Fibroblast of mammary gland (primary cell): ENCODE data around the gene IFI44.

Experiments
- DNase-seq: peaks from one replicate; pipeline ENCODE4 v3.0.0-alpha.2; 2010; ENCODE audit warnings: low read depth
- H3K4me3 ChIP-seq: 2 replicates; pipeline ENCODE4 v1.5.1; 2011; ENCODE audit warnings: low read depth, mild to moderate bottlenecking, low read length, moderate library complexity; ENCODE audit not compliant: control insufficient read depth
- CTCF ChIP-seq: conservative IDR thresholded peaks from 2 replicates; pipeline ENCODE4 v1.5.1; 2011; ENCODE audit warnings: low read depth, low read length, inconsistent platforms; ENCODE audit not compliant: control insufficient read depth, insufficient read depth

The IFI44 gene

GRCh38 chr1:78607944-78608343 is 41.7 kb upstream of the IFI44 start:
- DNase-seq: no peak
- no peak overlapping the region for H3K4me3 ChIP-seq
- no peak for TF ChIP-seq CTCF

DNA sequence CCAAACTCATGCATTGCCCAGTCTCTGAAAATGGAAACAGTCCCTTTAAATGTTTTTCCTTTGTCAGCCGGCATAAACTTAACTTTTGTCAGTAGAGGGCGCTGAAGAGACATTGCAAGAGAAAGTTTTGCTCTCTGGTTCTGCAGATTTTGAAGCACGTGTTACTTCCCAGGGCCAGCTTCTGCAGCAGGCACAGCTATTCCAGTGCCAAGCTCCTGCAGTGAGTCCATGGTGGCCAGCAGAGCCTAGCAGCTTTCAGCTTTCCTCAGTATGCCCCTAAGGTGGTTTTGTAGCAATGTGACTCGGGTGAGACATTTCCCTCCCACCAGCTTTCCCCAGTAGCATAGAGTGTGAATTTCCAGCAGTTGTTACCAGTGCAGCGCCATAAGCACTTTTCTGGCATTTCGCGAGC is 32.0 kb upstream of the IFI44 start:
- peak; percentile 86 for DNase-seq
- TF ChIP-seq CTCF: peak; percentile 95
- no peak overlapping the region for H3K4me3 ChIP-seq

DNA sequence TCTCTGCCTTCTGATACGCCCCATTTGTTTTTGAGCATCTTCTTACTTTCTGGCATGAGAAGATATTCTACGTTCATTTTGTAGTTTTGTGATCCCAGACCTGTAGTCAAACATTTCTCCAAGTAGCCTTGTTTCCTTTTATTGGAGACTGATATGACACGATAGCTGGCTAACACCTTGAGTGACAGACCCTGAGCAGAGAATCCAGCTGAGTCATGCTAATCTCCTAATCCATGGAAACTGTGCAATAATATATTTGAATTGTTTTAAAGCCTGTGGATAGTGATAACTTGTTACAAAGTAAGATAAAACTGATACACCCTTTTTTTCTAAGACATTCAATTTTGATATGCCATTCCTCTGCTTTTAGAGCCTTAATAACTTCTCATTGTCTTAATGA is 30.6 kb upstream of the IFI44 start:
- DNase-seq: no peak
- H3K4me3 ChIP-seq: no peak overlapping the region
- no peak for TF ChIP-seq CTCF

- no peak for DNase-seq
- TF ChIP-seq CTCF: no peak
- H3K4me3 ChIP-seq: peak overlapping the region; percentile 51
These were observed 30.2 kb upstream of the IFI44 start for GRCh38 chr1:78619446-78619802.

- peak; percentile 88 for DNase-seq
- no peak for TF ChIP-seq CTCF
These were observed 29.6 kb upstream of the IFI44 start, which contains the start of gene IFI44L for GRCh38 chr1:78619803-78620579. IFI44L (plus strand) TSS chr1:78620448; CDS start chr1:78627916, 7,468 bp downstream.

DNA sequence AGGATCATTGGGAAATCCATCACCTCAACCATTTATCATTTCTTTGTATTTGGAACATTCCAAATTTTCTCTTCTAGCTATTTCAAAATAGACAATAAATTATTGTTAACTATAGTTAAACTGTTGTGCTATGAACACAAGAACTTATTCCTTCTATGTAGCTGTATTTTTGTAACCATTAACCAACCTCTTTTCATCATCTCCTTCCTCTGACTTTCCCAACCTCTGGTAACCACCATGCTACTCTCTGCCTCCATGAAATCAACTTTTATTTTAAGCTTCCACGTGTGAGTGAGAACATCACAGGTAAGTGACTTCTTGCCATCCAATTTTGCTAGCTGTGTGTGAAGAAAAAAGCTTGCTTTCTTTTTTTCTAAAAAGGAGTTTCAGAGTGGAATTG is 29.0 kb upstream of the IFI44 start:
- TF ChIP-seq CTCF: no peak
- peak overlapping the region; percentile 51 for H3K4me3 ChIP-seq
- peak; percentile 17 for DNase-seq

More at GRCh38 chr1:78619803-78620579, 29.6 kb upstream of the IFI44 start, which contains the start of gene IFI44L:
- H3K4me3 ChIP-seq: peak within 1 kb of the TSS; percentile 51
